Hypothalamus (tissue), 51 donors: ENCODE data around the gene MRPL14.

Source experiments
- DNase-seq, 51 donors: peaks; one replicate each; lab custom pipeline; 2025; lab: John Stamatoyannopoulos, UW

Gene MRPL14

DNA sequence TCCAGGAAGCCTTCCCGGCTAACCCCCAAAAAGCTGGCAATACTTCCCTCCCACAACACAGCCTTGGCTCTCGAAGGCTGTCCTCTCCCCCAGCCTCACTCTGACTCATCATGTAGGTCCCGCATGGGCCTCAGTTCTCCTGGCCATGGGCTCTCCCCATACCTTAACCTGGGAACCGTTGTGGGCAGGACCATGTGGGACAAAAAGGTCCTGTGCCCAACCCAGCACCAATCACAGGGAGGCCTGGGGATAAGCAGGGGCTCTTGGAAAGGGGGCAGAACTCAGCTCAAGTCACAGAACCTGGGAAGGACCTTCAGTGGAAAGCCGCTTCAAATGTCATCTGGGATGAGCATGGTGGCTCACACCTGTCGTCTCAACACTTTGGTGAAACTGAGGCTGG lies 45.5 kb downstream of the MRPL14 start:
- DNase-seq = no peak

DNA sequence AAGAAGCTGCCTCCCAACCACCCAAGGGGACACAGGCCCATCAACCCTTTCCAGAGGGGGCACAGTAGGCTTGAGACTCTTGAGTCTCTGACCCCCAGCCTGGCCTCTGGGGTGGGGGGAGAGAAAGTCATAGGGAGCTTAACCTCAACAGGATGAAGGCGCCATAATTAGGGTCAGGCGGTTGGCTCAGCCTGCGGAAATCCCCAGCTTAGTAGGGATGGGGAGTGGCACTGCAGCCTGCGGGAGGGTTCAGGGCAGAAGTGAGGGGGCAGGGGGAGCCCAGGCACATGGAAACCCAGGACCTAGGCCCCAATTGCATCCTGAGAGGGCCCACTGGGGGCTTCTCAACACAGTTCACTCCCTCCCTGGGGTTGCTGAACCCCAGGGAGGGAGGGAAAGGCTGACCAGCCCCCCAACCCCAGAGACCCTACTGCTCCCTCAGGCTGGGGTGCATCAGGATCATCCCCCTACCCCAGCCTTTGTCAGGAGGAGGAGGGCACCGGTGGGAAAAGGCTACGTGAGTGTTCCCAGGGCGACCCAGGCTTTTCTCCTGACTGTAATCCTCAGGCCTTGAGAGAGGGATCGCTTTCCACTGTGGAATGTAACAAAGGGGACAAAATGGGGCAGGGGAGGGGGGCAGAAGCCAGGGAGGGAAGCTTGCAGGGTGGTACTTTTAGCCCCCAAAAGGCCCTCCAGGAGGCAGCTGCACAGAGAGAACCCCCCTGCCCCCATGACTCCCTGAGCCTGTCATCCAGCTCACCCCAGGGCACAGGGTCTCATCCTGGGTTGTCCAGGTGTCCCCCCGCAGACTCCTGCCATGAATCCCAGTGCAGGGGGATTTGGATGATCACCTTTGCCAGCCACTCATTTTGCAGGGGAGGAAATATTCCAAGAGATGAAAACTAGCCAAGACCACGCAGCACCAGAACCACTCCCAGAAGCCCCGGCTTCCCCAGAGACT lies 46.4 kb downstream of the MRPL14 start:
- DNase-seq = no peak

DNA sequence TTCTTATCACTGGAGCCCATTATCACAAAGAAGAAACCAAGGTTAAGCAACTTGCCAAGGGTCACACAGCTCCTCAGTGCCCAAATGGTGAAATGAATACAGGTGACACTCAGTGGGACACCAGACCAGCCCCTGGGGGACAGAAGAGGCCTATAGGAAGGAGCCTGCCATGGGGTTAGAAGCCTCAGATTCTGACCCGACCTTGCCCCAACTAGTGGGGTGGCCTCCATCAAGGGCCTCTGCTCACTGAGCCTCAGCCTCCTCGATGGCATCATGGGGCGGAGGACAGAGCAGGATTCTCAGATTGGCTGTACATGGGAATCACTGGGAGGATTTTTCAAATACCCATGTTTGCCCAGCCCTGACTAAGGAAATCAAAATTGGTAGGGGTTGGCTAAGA lies 47.6 kb downstream of the MRPL14 start:
- no peak for DNase-seq

DNA sequence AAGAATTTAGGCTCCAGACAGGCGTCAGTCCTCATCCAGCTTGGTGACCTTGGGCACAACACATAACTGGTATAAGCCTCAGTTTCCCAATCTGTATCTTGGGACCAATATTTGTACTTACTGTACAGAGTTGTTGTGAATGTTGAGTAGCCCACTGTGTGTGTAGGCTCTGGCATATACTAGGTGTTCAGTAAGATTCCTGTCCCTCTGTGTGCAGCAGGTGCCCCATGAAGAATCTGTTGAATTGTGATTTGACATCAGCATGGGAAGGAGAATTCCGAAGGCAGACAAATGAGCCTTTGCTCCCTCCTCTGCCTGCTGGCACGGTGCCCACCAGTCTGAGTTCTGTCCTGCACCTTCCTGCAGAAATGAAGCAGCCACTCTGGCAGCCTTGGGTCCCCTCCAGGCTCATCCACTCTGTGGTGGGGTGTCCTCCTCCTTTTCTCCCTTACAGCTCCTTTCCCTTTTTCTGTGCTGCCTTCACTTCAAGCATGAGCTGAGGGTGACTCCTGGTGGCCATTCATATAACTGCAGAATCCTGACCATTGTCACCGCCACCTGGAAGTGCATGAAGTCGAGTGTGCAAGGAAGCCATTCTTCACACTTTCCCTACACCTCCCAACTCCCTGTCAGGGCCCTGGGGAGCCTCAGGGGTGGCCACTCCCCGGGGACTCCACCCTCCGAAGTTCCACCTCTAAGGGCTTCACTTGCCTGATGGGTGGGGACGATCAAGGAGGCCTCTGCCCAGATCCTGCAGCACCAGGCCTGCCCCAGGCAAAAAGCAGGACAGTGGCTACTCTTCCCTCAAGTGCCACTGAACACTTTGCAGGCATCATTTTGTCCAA lies 48.2 kb downstream of the MRPL14 start:
- no peak for DNase-seq

DNA sequence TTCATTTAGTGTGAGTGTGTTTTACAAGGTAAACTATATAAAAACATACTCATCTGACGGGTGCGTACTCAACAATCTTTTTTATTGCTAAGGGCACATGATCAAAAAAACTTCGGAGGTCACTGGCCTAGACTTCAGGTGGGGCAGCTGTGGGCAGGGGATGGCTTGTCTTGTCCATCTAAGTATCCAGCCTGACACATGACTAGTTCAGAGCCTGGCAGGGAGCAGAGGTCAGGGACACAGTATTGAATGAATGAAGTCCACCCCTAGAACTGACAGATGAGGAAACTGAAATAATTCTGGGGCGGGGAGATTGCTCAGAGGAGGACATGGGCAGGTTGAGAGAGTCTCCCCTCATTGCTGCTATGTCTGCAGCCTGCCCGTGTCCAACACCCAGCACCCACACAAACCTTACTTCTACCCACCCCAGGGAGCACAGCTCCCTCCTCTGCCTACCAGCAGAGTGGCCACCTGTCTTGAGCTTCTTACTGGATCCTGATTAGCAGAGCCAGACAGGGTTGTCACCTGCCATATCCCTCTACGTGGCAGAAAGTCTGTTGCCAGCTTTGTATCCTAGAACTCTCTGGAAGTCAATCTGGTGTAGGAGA lies 48.9 kb downstream of the MRPL14 start:
- no peak for DNase-seq

DNA sequence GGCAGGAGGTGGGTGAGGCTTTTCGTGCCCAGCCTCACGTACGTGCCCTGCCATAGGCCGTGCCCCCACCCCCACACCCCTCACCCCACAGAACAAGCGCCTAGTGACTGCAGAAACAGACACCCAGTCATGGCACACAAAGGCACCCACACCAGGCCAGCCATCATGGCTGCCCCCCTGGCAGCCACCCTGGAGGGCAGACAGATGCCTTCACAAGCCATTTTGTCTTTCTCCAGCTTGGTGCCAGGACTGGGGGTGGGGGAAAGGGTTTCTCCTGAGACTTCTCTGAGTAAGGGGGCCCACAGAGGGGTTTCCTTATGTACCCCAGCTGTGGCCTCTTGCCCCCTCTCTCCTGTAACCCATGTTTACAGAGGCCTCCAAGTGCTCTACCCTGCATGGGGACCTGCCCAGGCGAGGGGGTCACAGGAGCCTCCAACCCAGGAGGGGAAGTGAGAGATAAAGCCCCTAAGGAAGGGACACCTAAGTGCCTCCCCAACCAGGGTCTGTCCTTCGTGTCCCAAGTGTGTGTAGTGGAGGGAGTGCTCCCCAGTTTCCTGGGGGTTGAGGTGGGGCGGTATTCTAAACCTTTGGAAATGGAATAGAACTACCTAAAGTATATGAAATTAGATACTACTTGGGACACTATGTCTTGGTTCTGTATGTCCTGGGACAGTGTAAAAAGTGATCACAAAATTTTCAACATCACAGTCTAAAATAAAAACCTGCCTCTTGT lies 49.9 kb downstream of the MRPL14 start:
- no peak for DNase-seq

DNA sequence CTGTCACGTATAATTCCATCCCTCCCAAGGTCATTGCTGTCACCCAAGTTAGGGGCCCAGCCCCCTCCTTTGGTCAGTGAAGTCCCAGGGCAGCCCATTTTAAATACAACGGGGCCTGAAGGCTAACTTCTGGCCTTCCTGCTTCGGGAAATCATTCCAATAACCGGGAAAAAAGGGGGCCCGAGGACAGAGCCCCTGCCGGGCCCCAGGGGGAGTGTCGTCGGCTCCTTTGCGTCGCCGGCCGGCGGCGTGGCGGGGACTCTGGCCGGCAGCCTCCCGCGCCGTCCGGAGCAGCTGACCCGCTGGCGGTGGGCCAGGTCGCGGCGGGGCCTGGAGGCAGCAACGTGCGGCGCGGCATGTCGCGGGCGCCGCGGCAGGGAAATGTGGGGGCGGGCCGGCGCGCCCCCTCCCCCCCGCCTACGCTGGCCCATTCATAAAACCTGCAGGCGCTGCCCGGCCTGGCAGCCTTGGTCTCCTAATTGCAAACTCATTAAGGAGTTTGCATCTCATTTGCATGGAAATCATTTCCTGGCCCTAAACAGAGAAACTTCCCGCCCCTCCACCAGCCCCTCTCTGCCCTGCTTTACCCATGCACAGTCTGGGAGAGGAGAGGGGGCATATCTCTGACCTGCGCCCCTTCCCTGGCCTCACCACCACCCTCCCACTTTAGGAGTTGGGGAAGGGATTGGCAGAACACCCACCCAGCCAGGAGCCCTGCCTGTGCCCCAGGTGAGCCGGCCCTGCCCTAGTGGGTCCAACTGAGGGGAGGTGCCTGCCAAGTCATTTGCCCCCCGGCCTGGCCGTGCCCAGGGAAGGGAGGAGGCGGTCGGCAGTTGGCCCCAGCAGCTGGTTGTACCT lies 50.7 kb downstream of the MRPL14 start:
- no peak for DNase-seq

DNA sequence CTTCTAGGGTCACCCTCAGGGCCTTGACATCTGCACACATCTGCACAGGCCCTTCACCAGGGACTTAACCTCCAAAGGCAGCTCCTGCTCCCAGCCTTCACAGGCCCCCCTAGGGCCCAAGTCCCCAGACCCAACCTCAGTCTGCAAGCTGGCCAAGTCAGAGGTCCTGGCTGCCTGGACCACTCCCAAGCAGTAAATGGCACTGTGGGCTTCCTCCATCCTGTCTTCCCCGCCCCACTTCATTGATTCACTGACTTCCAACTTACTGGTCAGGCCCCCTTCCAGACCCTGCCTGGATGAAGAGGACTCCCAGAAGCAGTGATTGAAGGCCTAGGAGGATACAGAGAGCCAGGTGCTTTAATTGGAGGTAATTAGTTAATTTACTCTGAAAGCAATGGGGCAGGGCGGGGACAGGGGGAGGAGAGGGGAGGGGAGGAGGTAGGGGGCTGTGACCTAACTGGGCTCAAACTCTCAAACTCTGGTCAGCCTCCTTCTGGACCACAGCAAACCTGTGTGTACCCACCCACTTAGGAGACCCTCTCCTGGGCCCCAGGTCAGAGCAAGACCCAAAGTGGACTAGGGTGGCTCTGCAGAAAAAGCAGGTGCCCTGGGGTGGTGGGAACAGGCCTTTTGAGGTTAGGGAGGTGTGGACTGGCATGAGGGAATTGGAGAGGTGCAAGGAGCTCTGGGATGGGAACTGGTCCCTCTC lies 51.5 kb downstream of the MRPL14 start:
- DNase-seq = no peak

DNA sequence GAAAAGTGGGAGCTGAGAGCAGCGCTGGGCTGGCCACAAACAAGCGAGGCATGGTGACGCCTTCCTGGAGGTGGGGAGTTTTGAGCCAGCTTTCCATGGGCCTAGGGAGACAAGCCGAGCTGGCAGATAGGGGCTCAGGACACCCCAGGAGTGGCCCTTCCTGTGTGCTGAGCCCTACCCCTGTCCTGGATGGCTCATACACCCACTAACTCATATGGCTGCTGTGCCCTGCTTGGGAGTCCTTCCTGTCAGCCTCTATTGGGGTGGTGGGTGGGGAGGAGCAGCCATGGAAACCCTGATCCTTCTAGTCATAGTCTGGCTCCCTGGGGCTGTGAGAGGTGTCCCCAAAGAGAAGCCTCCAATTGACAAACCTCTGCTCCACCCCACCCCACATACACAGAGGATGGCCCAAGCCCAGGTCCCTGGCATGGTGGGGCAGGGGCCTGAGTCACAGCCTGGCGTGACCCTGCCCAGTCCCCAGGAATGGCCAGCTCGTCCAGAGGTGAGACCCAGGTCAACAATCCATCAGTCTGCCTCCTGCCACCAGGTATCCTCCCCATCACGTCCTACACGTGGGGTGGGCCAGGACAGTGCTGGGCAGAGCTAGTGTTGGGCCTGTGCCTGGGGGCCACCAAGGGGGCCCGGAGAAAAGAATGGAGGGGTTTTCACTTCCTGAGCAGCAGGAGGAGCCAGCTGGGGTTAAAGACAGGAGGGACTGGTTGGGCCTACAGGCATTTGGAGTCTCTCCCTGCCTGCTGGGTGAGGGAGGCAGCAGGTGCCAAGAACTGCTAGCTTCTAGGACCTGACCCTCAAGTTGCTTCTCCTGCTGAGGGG lies 52.2 kb downstream of the MRPL14 start:
- no peak for DNase-seq

DNA sequence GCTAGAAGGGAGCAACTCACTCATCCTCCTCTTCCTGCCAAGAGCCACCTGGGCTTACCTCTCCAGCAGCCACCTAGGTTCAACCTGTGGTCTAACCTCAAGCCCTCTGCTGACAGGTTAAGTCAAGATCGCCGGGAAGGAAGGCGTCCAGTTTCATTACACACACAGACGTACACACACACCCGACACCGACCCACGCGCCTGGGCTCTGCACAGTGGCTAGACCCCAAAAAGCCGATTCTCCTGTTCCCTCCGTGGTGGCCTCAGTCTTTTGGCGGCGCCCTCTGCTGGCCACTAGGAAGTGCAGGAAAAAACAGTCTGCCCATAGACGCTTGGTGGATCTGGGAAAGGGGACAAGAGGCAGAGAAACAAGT lies 52.8 kb downstream of the MRPL14 start:
- no peak for DNase-seq

DNA sequence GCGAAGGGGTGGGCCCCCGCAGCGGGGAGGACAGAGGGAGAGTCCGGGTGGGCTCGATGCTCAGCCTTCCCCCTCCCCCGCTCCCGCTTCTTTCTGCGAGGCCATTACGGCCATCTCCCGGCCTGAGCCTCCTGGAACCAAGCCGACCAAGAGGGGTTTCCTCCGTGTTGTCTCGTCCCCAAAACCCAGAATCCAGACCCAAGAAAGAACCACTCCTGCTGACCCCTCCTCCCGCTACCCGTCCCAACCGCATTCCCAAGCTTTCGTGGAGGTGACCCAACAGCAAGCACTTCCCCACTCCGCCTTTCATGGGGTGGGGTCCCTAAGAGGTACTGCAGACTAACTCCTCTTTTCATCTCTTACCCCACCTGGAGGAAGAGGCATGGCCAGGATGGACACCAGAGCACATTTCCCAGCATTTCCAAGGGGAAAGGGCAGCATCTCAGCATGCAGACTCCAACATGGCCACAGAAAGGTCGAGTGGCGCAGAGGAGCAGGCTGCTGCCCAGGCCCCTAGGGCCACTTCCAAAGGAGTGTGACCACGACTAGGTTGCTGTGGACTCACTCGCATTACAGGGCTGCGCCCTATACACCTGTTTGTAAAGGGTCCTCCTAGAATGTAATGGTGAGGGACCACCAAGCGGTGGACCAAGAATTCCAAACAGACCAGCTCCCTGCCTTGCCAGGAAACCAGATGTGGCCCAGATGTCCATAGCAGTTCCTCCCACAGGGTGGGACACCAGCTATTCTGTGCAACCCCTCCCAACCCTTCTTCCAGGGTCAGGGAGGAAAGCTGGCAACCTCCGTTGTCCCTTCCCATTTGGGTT lies 53.4 kb downstream of the MRPL14 start:
- no peak for DNase-seq

DNA sequence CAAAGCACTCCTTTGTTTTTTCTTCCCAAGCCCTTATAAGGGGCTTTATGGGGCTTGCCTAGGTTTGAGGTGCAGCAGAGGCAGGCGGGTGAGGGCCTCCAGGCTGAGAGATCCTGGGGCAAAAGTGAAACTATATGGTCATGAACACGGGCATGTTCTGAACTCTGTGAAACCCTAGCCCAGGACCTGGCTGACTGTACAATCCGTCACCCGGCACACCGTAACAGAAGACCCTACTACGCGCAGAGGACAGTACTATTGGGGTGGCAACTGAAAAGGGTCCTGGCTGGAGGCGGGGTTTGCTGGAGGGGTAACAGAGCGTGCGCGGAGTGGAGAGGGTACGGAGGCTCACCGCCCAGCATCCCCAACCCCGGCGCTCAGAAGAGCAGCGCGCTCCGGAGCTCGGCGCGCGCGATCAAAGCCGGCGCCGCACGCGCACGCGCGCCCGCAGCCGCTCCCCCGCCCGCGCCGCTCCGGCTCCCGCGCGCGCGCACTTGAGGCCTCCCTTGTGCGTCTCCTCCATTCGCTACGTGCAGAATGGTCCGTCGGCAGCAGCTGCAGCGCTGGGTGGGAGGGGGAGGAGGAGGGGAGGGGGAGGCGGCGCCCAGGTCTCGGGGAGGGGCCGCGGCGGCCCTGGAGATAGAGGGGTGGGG lies 54.2 kb downstream of the MRPL14 start:
- no peak for DNase-seq

DNA sequence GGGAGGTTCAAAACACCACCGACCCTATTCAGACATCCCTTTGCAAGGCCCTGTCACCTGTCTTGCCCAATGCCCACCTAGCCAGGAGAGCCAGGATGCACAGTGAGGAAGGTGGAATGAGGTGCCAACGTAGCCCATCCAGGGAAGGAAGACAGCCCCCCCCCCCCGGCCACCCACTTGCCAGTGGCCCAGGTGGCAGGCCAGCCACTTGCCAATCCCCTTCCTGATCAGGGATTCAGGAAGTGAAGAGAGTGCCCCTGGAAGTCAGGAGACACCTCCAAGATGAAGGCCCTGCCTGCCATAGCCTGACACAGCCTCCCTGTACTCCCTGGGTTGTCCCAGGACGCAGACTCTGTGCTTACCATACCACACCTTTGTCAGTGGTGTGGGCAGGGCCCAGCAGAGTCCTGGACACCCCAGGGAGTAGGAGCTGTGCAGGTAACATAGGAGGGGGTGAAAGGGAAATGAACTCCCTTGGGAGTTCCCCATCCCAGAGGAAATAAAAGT lies 54.7 kb downstream of the MRPL14 start:
- no peak for DNase-seq

DNA sequence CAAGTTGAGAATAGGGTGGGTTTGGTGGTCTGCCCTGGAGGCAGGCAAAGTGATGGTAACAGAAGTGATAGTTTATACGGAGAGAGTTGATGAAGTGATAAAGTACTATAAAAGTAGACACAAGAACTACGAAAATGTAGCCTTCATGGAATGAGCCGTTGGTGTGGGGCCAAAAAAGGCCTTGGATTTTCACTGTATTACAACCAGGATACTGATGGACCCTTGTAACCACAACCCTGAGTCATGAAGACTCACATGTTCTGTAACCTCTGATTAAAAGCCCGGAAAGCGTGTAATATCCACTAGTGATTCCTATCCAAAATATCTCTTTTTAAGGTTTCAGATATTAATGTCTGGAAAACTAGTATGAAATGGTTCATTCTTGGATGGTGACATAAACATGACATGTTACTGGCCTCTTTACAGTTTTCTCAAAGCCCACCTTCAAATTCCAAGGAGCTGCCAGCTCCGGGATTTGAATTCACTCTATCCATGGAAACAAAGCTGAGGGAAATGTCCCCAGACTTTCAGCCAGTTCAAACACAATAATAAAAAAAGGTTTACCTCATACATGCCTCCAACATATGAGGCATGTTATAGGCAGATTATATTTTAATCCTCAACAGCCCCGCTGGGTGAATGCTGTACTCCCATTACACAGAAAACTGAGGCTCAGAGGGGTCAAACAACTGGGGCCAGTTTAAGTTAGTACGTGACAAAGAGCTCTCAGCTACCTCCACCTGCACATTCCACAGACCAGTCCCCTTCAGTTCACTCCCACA lies 55.4 kb downstream of the MRPL14 start:
- DNase-seq = no peak

DNA sequence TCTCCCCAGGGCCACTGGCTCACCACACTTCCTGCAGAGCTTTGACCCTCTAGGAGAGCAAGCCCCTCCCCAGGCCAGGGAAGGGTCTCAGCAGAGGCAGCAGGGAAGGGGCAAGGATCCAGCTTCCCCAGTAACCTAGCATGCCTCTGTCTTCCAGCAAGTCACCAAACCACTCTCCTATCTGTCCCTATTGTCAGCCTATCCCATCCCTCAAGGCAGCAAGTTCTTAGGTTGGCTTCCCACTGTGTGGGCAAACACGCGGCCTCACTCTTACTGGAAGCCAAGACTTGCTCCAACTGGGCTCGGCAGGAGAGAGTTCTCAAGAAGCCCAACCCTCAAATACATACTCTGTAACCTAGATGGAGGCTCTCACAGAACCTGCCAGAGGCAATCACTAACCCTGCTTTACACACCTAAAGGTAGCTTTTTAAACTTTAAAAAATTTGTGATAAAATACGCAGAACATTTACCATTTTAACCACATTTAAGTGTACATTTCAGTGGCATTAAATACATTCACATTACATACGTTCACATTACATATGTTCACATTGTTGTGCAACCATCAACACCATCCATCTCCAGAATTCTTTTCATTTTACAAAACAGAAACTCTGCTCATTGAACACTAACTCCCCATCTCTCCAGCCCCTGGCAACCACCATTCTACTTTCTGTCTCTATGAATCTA lies 58.5 kb downstream of the MRPL14 start:
- no peak for DNase-seq
